HEK293T (cell line): Measurements from ENCODE around the gene IRF2BPL.

Source experiments
- CTCF ChIA-PET: fragments of 350-600 bp; formaldehyde crosslinking; extraction: SDS; loops from one replicate; lab custom pipeline; 2021; ENCODE audit warnings: antibody characterized with exemption, inconsistent platforms; lab: Yijun Ruan, JAX
- POLR2A ChIA-PET: fragments of 350-600 bp; formaldehyde crosslinking; extraction: SDS; loops from one replicate; lab custom pipeline; 2020; ENCODE audit warnings: antibody characterized with exemption, inconsistent platforms; lab: Yijun Ruan, JAX
- DNase-seq: peaks from one replicate; pipeline ENCODE4 v3.0.0; 2012; ENCODE audit warnings: mixed read lengths; ENCODE audit errors: extremely low spot score
- ARNT ChIP-seq: fragments of 450-650 bp; IDR thresholded peaks from 2 replicates; pipeline ENCODE4 v1.6.1; 2017; ENCODE audit warnings: mild to moderate bottlenecking
- BHLHE40 ChIP-seq: fragments of 450-650 bp; IDR thresholded peaks from 2 replicates; pipeline ENCODE4 v1.6.1; 2016; ENCODE audit warnings: mild to moderate bottlenecking, moderate library complexity, borderline replicate concordance
- CTBP1 ChIP-seq: fragments of 450-650 bp; IDR thresholded peaks from 2 replicates; pipeline ENCODE4 v1.6.1; 2016; ENCODE audit warnings: borderline replicate concordance
- ELF4 ChIP-seq: fragments of 450-650 bp; IDR thresholded peaks from 2 replicates; pipeline ENCODE4 v1.6.1; 2017; ENCODE audit warnings: antibody characterized with exemption
- FOXA1 ChIP-seq: fragments of 450-650 bp; IDR thresholded peaks from 2 replicates; pipeline ENCODE4 v1.6.1; 2016; ENCODE audit warnings: mild to moderate bottlenecking
- FOXK2 ChIP-seq: fragments of 450-650 bp; IDR thresholded peaks from 2 replicates; pipeline ENCODE4 v1.6.1; 2016; ENCODE audit warnings: mild to moderate bottlenecking
- FOXM1 ChIP-seq: fragments of 450-650 bp; IDR thresholded peaks from 2 replicates; pipeline ENCODE4 v1.6.1; 2017; ENCODE audit warnings: mild to moderate bottlenecking, borderline replicate concordance
- HDGF ChIP-seq: fragments of 450-650 bp; IDR thresholded peaks from 2 replicates; pipeline ENCODE4 v1.6.1; 2017; ENCODE audit warnings: antibody characterized with exemption, borderline replicate concordance
- L3MBTL2 ChIP-seq: fragments of 450-650 bp; conservative IDR thresholded peaks from 2 replicates; pipeline ENCODE4 v1.6.1; 2016; ENCODE audit warnings: mild to moderate bottlenecking
- LEF1 ChIP-seq: fragments of 450-650 bp; IDR thresholded peaks from 2 replicates; pipeline ENCODE4 v1.6.1; 2017; ENCODE audit warnings: mild to moderate bottlenecking, borderline replicate concordance
- NFRKB ChIP-seq: fragments of 450-650 bp; IDR thresholded peaks from 2 replicates; pipeline ENCODE4 v1.6.1; 2016; ENCODE audit warnings: mild to moderate bottlenecking, moderate library complexity
- PKNOX1 ChIP-seq: fragments of 450-650 bp; IDR thresholded peaks from 2 replicates; pipeline ENCODE4 v1.6.1; 2016
- SP1 ChIP-seq: fragments of 450-650 bp; IDR thresholded peaks from 2 replicates; pipeline ENCODE4 v1.6.1; 2017
- SUZ12 ChIP-seq: fragments of 450-650 bp; IDR thresholded peaks from 2 replicates; pipeline ENCODE4 v1.6.1; 2016; ENCODE audit warnings: mild to moderate bottlenecking
- TARDBP ChIP-seq: fragments of 450-650 bp; IDR thresholded peaks from 2 replicates; pipeline ENCODE4 v1.6.1; 2016
- ZNF384 ChIP-seq: fragments of 450-650 bp; IDR thresholded peaks from 2 replicates; pipeline ENCODE4 v1.6.1; 2016

Gene IRF2BPL

GRCh38 chr14:76985540-76986230 lies 42.8 kb downstream of the IRF2BPL start:
- TF ChIP-seq ELF4 (no peak), BHLHE40 (no peak), LEF1 (no peak), CTBP1 (no peak), FOXM1 (no peak), FOXK2 (no peak), PKNOX1 (no peak), SUZ12 (no peak), ZNF384 (no peak), HDGF (no peak), ARNT (no peak), FOXA1 (no peak), TARDBP (no peak), SP1 (no peak)
- POLR2A ChIA-PET, result no interaction called here
- DNase-seq, result no peak
- CTCF ChIA-PET, result interaction anchor here (1.2 kb wide), 1 partner anchor 110 kb away, joined by 4 read pairs; no protein-coding TSS in a partner anchor

DNA sequence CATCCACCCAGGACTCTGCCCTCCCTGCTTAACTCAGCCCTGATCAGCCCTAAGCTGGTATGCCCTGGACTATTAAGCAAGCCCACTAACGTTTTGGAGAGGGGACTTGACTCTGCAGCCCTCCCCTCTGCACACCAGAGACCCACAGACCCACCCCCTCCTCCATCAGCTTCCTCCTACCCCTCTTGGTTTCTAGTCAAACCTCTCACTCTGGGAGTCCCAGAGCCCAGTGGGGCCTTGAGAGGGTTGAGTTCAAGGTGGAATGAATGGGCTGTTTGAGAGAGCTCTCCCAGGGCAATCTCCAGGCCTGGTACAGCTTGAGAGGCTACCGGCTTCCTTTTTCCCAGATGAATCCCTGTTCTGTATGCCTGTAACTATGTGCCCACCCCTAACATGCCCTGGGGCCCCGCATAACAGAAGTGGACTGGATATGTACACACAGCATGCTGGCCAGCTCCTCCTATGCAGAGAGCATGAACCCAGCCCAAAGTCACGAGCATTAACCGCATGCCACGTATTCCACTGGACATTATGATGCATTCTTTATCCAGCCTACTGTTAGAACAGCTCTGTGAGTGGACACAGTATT lies 43.6 kb downstream of the IRF2BPL start:
- CTCF ChIA-PET, result interaction anchor here (0.6 to 1.2 kb wide), 2 partner anchors 39 to 109 kb away, joined by 3 to 4 read pairs; no protein-coding TSS in a partner anchor
- DNase-seq, result no peak
- no peak for TF ChIP-seq SUZ12
- TF ChIP-seq CTBP1, result no peak
- no peak for TF ChIP-seq TARDBP
- POLR2A ChIA-PET, result no interaction called here

- POLR2A ChIA-PET, result no interaction called here
- CTCF ChIA-PET, result interaction anchor here (0.6 kb wide), 1 partner anchor 39 kb away, joined by 3 read pairs; no protein-coding TSS in a partner anchor
- no peak for DNase-seq
- TF ChIP-seq CTBP1 (no peak), ELF4 (no peak), FOXA1 (no peak), SUZ12 (no peak), TARDBP (no peak), L3MBTL2 (no peak), NFRKB (no peak), HDGF (no peak), LEF1 (no peak), SP1 (no peak)
Measured at GRCh38 chr14:76984297-76984696, 44.2 kb downstream of the IRF2BPL start.

GRCh38 chr14:76981670-76982069 lies 46.8 kb downstream of the IRF2BPL start:
- ChIA-PET CTCF (interaction anchor here (0.7 kb wide), 1 partner anchor 92 kb away, joined by 4 read pairs; no protein-coding TSS in a partner anchor), POLR2A (no interaction called here)
- no peak for TF ChIP-seq FOXK2
- TF ChIP-seq FOXA1, result no peak
- no peak for TF ChIP-seq L3MBTL2
- no peak for TF ChIP-seq CTBP1
- TF ChIP-seq ELF4, result no peak
- DNase-seq, result no peak

- CTCF ChIA-PET, result no interaction called here
- POLR2A ChIA-PET, result interaction anchor here (1.2 to 1.3 kb wide), 2 partner anchors 10 to 16 kb away, joined by 4 to 5 read pairs; no protein-coding TSS in a partner anchor
- no peak for DNase-seq
- TF ChIP-seq FOXK2, result no peak
Measured at GRCh38 chr14:76977793-76978720, 50.5 kb downstream of the IRF2BPL start.

GRCh38 chr14:76976240-76977005 lies 52.1 kb downstream of the IRF2BPL start:
- no peak for DNase-seq
- TF ChIP-seq ARNT, result no peak
- no peak for TF ChIP-seq TARDBP
- TF ChIP-seq PKNOX1, result no peak
- TF ChIP-seq NFRKB, result no peak
- no peak for TF ChIP-seq HDGF
- no peak for TF ChIP-seq FOXA1
- no peak for TF ChIP-seq ZNF384
- no peak for TF ChIP-seq ELF4
- ChIA-PET POLR2A (no interaction called here), CTCF (interaction anchor here (1.7 kb wide), 1 partner anchor 12 kb away, joined by 4 read pairs; no protein-coding TSS in a partner anchor)
